Smooth muscle cell (in vitro differentiated cells): ENCODE results near the gene VMAC. TPM values are rescaled to one million over a fixed set of nuclear protein-coding genes. Genes with fewer than 3 reads are reported as not detected.

Source experiments
- DNase-seq: peaks from one replicate; lab custom pipeline; 2025; ENCODE audit not compliant: unreplicated experiment; lab: John Stamatoyannopoulos, UW
- H2AFZ ChIP-seq: fragments of 200-600 bp; sonication (generic); 2 replicates; pipeline ENCODE4 v1.6.0; 2016; ENCODE audit warnings: antibody characterized with exemption, low read depth, mild to moderate bottlenecking
- H3F3A ChIP-seq: fragments of 200-600 bp; sonication (generic); 2 replicates; pipeline ENCODE4 v1.6.0; 2017; ENCODE audit warnings: antibody characterized with exemption, low read depth
- H3K27ac ChIP-seq: fragments of 200-600 bp; sonication (generic); 2 replicates; pipeline ENCODE4 v1.5.1; 2016; ENCODE audit warnings: low read depth, mild to moderate bottlenecking
- H3K27me3 ChIP-seq: fragments of 200-600 bp; sonication (generic); 2 replicates; pipeline ENCODE4 v1.6.1; 2016; ENCODE audit warnings: low read depth, mild to moderate bottlenecking
- H3K36me3 ChIP-seq: fragments of 200-600 bp; sonication (generic); 2 replicates; pipeline ENCODE4 v1.5.1; 2016; ENCODE audit warnings: low read depth
- H3K4me1 ChIP-seq: fragments of 200-600 bp; sonication (generic); 2 replicates; pipeline ENCODE4 v1.5.1; 2016; ENCODE audit warnings: low read depth
- H3K4me2 ChIP-seq: fragments of 200-600 bp; sonication (generic); 2 replicates; pipeline ENCODE4 v1.6.0; 2016; ENCODE audit warnings: mild to moderate bottlenecking
- H3K4me3 ChIP-seq: fragments of 200-600 bp; sonication (generic); 2 replicates; pipeline ENCODE4 v1.5.1; 2016; ENCODE audit warnings: mild to moderate bottlenecking
- H3K79me2 ChIP-seq: fragments of 200-600 bp; sonication (generic); 2 replicates; pipeline ENCODE4 v1.6.0; 2016; ENCODE audit warnings: low read depth, mild to moderate bottlenecking
- H3K9ac ChIP-seq: fragments of 200-600 bp; sonication (generic); 2 replicates; pipeline ENCODE4 v1.6.0; 2016; ENCODE audit warnings: low read depth
- H3K9me3 ChIP-seq: fragments of 200-600 bp; sonication (generic); replicated peaks from 2 replicates; pipeline ENCODE4 v1.5.1; 2016; ENCODE audit warnings: low read depth
- H4K20me1 ChIP-seq: fragments of 200-600 bp; sonication (generic); 2 replicates; pipeline ENCODE4 v1.6.0; 2016; ENCODE audit warnings: low read depth
- CTCF ChIP-seq: fragments of 200-600 bp; sonication (generic); IDR thresholded peaks from 2 replicates; pipeline ENCODE4 v1.5.1; 2017; ENCODE audit warnings: borderline replicate concordance, mild to moderate bottlenecking, antibody characterized with exemption; ENCODE audit not compliant: insufficient read depth, poor library complexity, severe bottlenecking
- WGBS: methylation state at CpG from one replicate; pipeline ENCODE4 v1.1.7; 2016; ENCODE audit warnings: low lambda C conversion rate; 5-methylcytosine and 5-hydroxymethylcytosine counted together
- polyA plus RNA-seq: library from polyadenylated mRNA; unstranded; fragments of >200 nt; fragmentation: Nextera tagmentation; extraction: Ambion mirVana; gene quantifications from 2 replicates; pipeline ENCODE4 v1.2.1, GENCODE V29; 2016
- total RNA-seq: library from RNA; depleted of rRNA; stranded (reverse); fragments of >200 nt; gene quantifications from 2 replicates; pipeline ENCODE4 v1.2.3, GENCODE V29; 2014

Gene VMAC
- total and polyA plus RNA-seq, 2 experiments from 2014 or later: 0.36 to 0.95 TPM

GRCh38 chr19:5865772-5866171 is 38.9 kb upstream of the VMAC start:
- Histone ChIP-seq H3K27me3 (no peaks in the 10 kb centered on the region), H3K4me1 (no peaks in the 10 kb centered on the region), H3K4me2 (no peak overlapping the region), H3K4me3 (no peak overlapping the region), H3K9ac (no peak overlapping the region), H3K9me3 (no peaks in the 10 kb centered on the region), H3K36me3 (no peaks in the 10 kb centered on the region), H3F3A (no peaks in the 10 kb centered on the region), H2AFZ (no peak overlapping the region), H3K27ac (no peak overlapping the region), H3K79me2 (no peaks in the 10 kb centered on the region), H4K20me1 (no peaks in the 10 kb centered on the region)
- 90% methylated on average over 11 of the region's 11 CpGs for WGBS
- no peak for DNase-seq
- no peak for TF ChIP-seq CTCF

- no peak overlapping the region for H3K4me3 ChIP-seq
- H3K27me3 ChIP-seq: no peaks in the 10 kb centered on the region
- H2AFZ ChIP-seq: no peak overlapping the region
- no peak overlapping the region for H3K27ac ChIP-seq
- H3K9ac ChIP-seq: no peak overlapping the region
- no peaks in the 10 kb centered on the region for H3K36me3 ChIP-seq
- no peaks in the 10 kb centered on the region for H3K79me2 ChIP-seq
- DNase-seq: no peak
- H3F3A ChIP-seq: no peaks in the 10 kb centered on the region
- H3K9me3 ChIP-seq: no peaks in the 10 kb centered on the region
- H4K20me1 ChIP-seq: no peaks in the 10 kb centered on the region
- no peak for TF ChIP-seq CTCF
- H3K4me2 ChIP-seq: no peak overlapping the region
- H3K4me1 ChIP-seq: no peaks in the 10 kb centered on the region
- 91% methylated on average over 31 of the region's 31 CpGs for WGBS
Measured at GRCh38 chr19:5867201-5868136, 37.2 kb upstream of the VMAC start.

DNA sequence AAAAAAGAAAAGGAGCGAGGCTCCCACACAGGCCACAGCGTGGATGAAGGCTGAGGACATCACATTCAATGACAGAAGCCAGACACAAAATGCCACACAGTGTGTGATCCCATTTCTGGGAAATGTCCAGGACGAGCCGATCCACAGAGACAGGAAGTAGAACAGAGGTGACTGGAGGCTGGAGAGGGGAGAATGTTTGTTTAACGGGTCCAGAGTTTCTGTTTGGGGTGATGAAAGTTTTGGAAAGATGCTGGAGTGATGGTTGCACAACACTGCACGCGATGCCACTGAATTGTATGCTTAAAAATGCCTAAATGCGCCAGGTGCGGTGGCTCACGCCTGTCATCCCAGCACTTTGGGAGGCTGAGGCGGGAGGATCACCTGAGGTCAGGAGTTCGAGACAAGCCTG is 33.7 kb upstream of the VMAC start:
- no peaks in the 10 kb centered on the region for H3K4me1 ChIP-seq

More for the DNA sequence above, 33.7 kb upstream of the VMAC start:
- H3K27ac ChIP-seq: no peak overlapping the region
- no peaks in the 10 kb centered on the region for H3K27me3 ChIP-seq
- H3K36me3 ChIP-seq: no peaks in the 10 kb centered on the region
- H3K79me2 ChIP-seq: no peaks in the 10 kb centered on the region
- H2AFZ ChIP-seq: no peak overlapping the region
- 58% methylated on average over 12 of the region's 12 CpGs for WGBS
- no peaks in the 10 kb centered on the region for H3F3A ChIP-seq
- H3K9ac ChIP-seq: no peak overlapping the region
- H3K9me3 ChIP-seq: no peaks in the 10 kb centered on the region
- no peak overlapping the region for H3K4me2 ChIP-seq
- no peak overlapping the region for H3K4me3 ChIP-seq
- DNase-seq: no peak
- H4K20me1 ChIP-seq: no peaks in the 10 kb centered on the region
- no peak for TF ChIP-seq CTCF
